Measurements from ENCODE around the gene SLC22A23.

DNA sequence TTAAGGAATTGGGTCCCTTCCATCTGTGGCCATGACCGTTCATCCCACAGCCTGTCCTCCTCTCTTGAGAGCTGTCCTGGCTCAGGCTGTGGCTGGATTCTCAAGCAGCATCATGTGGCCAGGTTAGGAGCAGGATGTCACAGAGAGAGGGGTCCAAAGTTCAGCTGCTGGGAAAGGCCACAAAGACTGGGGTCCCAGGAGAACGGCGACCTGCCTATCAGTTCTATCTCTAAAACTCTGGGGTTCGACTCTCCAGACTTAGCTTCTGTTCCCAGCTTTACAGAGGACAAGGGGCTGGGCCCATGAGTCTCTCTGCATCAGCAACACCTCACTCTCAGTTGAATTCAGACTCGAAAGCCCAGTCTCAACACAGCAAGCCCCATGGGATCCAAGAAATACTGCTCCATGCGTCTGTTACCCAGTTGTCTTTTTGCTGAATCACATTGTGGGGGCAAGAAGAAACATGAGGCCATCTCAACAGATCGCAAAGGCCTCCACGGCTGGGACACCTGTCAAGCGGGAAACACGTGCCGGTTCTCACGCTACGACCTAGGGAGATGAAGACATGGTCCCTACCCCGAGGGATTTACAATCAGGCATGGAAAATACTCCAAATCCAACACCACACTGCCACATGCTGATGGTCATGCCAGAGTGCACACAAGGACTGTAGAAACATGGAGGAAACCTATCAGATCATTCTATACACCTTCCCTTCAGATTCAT is 95.4 kb downstream of the SLC22A23 start:
- TF ChIP-seq YY1 (IDR thresholded peaks at IDR 0.05) (no peak), CTCF (IDR thresholded peaks at IDR 0.05; ENCODE audit: low read depth, low read length, missing input control) (no peak), FOXA1 (IDR thresholded peaks at IDR 0.05) (no peak), GABPA (IDR thresholded peaks at IDR 0.05 in 1 of 2, conservative IDR thresholded peaks at IDR 0.05 in 1 of 2) (no peak), TAF1 (conservative IDR thresholded peaks at IDR 0.05) (no peak)
